Naive thymus-derived CD8-positive, alpha-beta T cell (primary cell): ENCODE measurements around the gene SSC5D. TPM values are rescaled to one million over a fixed set of nuclear protein-coding genes. Genes with fewer than 3 reads are reported as not detected.

Experiments used
- ATAC-seq, 2 donors: fragments of 150-1000 bp; cut with Tn5 transposase in 1 of 2; sonication (Bioruptor Pico), chemical (Tn5 transposase) in 1 of 2; 1 replicate in 1 of 2; 2 replicates in 1 of 2; pipeline ENCODE4 v1.10.0; 2021; ENCODE audit warnings: mild to moderate bottlenecking in 2 of 2, moderate library complexity in 2 of 2
- POLR2A ChIA-PET: fragments of 350-600 bp; sonication (Branson Sonifier 250); formaldehyde crosslinking; loops from one replicate; lab custom pipeline; 2021; ENCODE audit warnings: antibody characterized with exemption; lab: Charles Lee
- DNase-seq, 10 donors: peaks; one replicate each; pipeline versions ENCODE4 v3.0.0 to v3.0.0-alpha.2; 2020 to 2022
- H3K27ac Mint-ChIP-seq, 10 donors: one replicate each; pipeline ENCODE4 v1.8.0; 2020 to 2022; ENCODE audit warnings: mild to moderate bottlenecking in 10 of 10, mixed read lengths in 10 of 10, moderate library complexity in 4 of 10, inconsistent platforms in 1 of 10
- H3K27me3 Mint-ChIP-seq, 5 donors: one replicate each; pipeline ENCODE4 v1.8.0; 2021 to 2022; ENCODE audit warnings: mixed read lengths in 5 of 5
- H3K36me3 Mint-ChIP-seq, 3 donors: one replicate each; pipeline ENCODE4 v1.8.0; 2020 to 2022; ENCODE audit warnings: mixed read lengths in 3 of 3, mild to moderate bottlenecking in 2 of 3, inconsistent platforms in 1 of 3
- H3K4me1 Mint-ChIP-seq, 4 donors: one replicate each; pipeline ENCODE4 v1.8.0; 2021 to 2022; ENCODE audit warnings: mixed read lengths in 4 of 4
- H3K4me3 Mint-ChIP-seq, 10 donors: one replicate each; pipeline ENCODE4 v1.8.0; 2020 to 2022; ENCODE audit warnings: mild to moderate bottlenecking in 10 of 10, mixed read lengths in 10 of 10, moderate library complexity in 6 of 10, inconsistent platforms in 1 of 10
- H3K9me3 Mint-ChIP-seq, 9 donors: one replicate each; pipeline ENCODE4 v1.8.0; 2020 to 2022; ENCODE audit warnings: mixed read lengths in 9 of 9, mild to moderate bottlenecking in 3 of 9, inconsistent platforms in 1 of 9, moderate library complexity in 1 of 9
- polyA plus RNA-seq, 3 donors: library from polyadenylated mRNA; unstranded; fragments of 300-500 nt; fragmentation: Illumina TruSeq; gene quantifications; one replicate each; pipeline ENCODE4 v1.2.3, GENCODE V29; 2021
- total RNA-seq, 8 experiments: library from RNA in 2 of 8; stranded (reverse) in 2 of 8; gene quantifications; one replicate each; pipeline ENCODE4 v1.2.3 and lab custom pipeline; 2021 to 2026

SSC5D gene
- total and polyA plus RNA-seq, 5 experiments from 2014 or later: 0.02 to 1.4 (median 0.72) TPM; not detected in 1

- peaks cover 0 to 2% (median 0%) of the 10 kb centered on the region in 5 donors for H3K27me3 Mint-ChIP-seq
- ATAC-seq: peak; percentile 31 to 35
- no peaks in the 10 kb centered on the region for H3K9me3 Mint-ChIP-seq
- H3K4me3 Mint-ChIP-seq: peak overlapping the region; percentile 67 to 88 (median 79)
- no peaks in the 10 kb centered on the region for H3K36me3 Mint-ChIP-seq
- DNase-seq: peak in 2 of 10 donors; percentile 12 to 22
- peak overlapping the region; percentile 63 to 97 (median 91) for H3K27ac Mint-ChIP-seq
- peaks cover 3 to 14% (median 14%) of the 10 kb centered on the region in 4 donors for H3K4me1 Mint-ChIP-seq
- POLR2A ChIA-PET: interaction anchor here (1.0 to 2.1 kb wide), 5 partner anchors 9 to 368 kb away, joined by 3 to 20 read pairs (median 6); partner anchors contain the start of genes PPP1R12C, U2AF2 and ZNF628
These were observed 2.7 kb upstream of the SSC5D start for GRCh38 chr19:55485439-55486011.

- Mint-ChIP-seq H3K4me1 (peaks cover 3 to 14% (median 13%) of the 10 kb centered on the region in 4 donors), H3K36me3 (no peaks in the 10 kb centered on the region), H3K4me3 (peak overlapping the region; percentile 48 to 88 (median 77)), H3K9me3 (no peaks in the 10 kb centered on the region), H3K27me3 (peaks cover 0 to 2% (median 0%) of the 10 kb centered on the region in 5 donors), H3K27ac (peak overlapping the region; percentile 63 to 97 (median 90))
- ATAC-seq (no peak), DNase-seq (no peak)
- POLR2A ChIA-PET: interaction anchor here (1.0 to 2.1 kb wide), 2 partner anchors 10 to 18 kb away, joined by 3 to 20 read pairs; partner anchors contain the start of gene ZNF628
These were observed 1.9 kb upstream of the SSC5D start for GRCh38 chr19:55486043-55486970.

GRCh38 chr19:55486971-55487923 lies 989 bp upstream of the SSC5D start:
- POLR2A ChIA-PET: interaction anchor here (1.0 to 1.7 kb wide), 2 partner anchors 10 to 17 kb away, joined by 3 read pairs; no protein-coding TSS in a partner anchor
- no peaks in the 10 kb centered on the region for H3K36me3 Mint-ChIP-seq
- DNase-seq (no peak), ATAC-seq (peak; percentile 15 to 34)
- H3K27me3 Mint-ChIP-seq: peaks cover 0 to 8% (median 4%) of the 10 kb centered on the region in 5 donors
- peaks cover 3 to 14% (median 13%) of the 10 kb centered on the region in 4 donors for H3K4me1 Mint-ChIP-seq
- H3K27ac Mint-ChIP-seq: peak overlapping the region in 8 of 10 donors; percentile 24 to 88 (median 76)
- peak overlapping the region in 7 of 10 donors; percentile 11 to 71 (median 33) for H3K4me3 Mint-ChIP-seq
- H3K9me3 Mint-ChIP-seq: peaks cover 0 to 1% (median 0%) of the 10 kb centered on the region in 9 donors

- Mint-ChIP-seq H3K27ac (no peak overlapping the region), H3K27me3 (peaks cover 0 to 14% (median 4%) of the 10 kb centered on the region in 5 donors), H3K4me3 (no peak overlapping the region), H3K4me1 (peaks cover 5 to 16% (median 13%) of the 10 kb centered on the region in 4 donors), H3K36me3 (no peaks in the 10 kb centered on the region), H3K9me3 (peaks cover 0 to 1% (median 0%) of the 10 kb centered on the region in 9 donors)
- ATAC-seq: no peak
- no peak for DNase-seq
- POLR2A ChIA-PET: interaction anchor here (1.1 kb wide), 1 partner anchor 14 kb away, joined by 4 read pairs; no protein-coding TSS in a partner anchor
These were observed 912 bp downstream of the SSC5D start for GRCh38 chr19:55488986-55489710.

GRCh38 chr19:55489711-55490477 lies 1.7 kb downstream of the SSC5D start:
- DNase-seq: no peak
- POLR2A ChIA-PET: interaction anchor here (0.6 kb wide), 1 partner anchor 69 kb away, joined by 4 read pairs; no protein-coding TSS in a partner anchor
- Mint-ChIP-seq H3K36me3 (no peaks in the 10 kb centered on the region), H3K4me3 (no peak overlapping the region), H3K4me1 (peaks cover 5 to 19% (median 14%) of the 10 kb centered on the region in 4 donors), H3K27ac (no peak overlapping the region), H3K9me3 (peaks cover 0 to 1% (median 0%) of the 10 kb centered on the region in 9 donors), H3K27me3 (peaks cover 0 to 15% (median 4%) of the 10 kb centered on the region in 5 donors)
- ATAC-seq: no peak

- POLR2A ChIA-PET: interaction anchor here (0.6 kb wide), 1 partner anchor 69 kb away, joined by 4 read pairs; no protein-coding TSS in a partner anchor
- ATAC-seq (no peak), DNase-seq (no peak)
- peaks cover 0 to 1% (median 0%) of the 10 kb centered on the region in 9 donors for H3K9me3 Mint-ChIP-seq
- peaks cover 0 to 15% (median 4%) of the 10 kb centered on the region in 5 donors for H3K27me3 Mint-ChIP-seq
- H3K27ac Mint-ChIP-seq: peak overlapping the region in 1 of 10 donors; percentile 18
- H3K4me3 Mint-ChIP-seq: no peak overlapping the region
- H3K4me1 Mint-ChIP-seq: peaks cover 4 to 14% (median 8%) of the 10 kb centered on the region in 4 donors
- no peaks in the 10 kb centered on the region for H3K36me3 Mint-ChIP-seq
These were observed 2.5 kb downstream of the SSC5D start for GRCh38 chr19:55490478-55491432.

- Mint-ChIP-seq H3K4me1 (peaks cover 0 to 9% (median 3%) of the 10 kb centered on the region in 4 donors), H3K4me3 (peak overlapping the region in 1 of 10 donors; percentile 10), H3K27ac (no peak overlapping the region), H3K36me3 (no peaks in the 10 kb centered on the region), H3K27me3 (peaks cover 0 to 15% (median 4%) of the 10 kb centered on the region in 5 donors), H3K9me3 (peaks cover 0 to 1% (median 0%) of the 10 kb centered on the region in 9 donors)
- no peak for DNase-seq
- ATAC-seq: no peak
- POLR2A ChIA-PET: interaction anchor here (0.6 to 1.2 kb wide), 2 partner anchors 8 to 246 kb away, joined by 3 to 5 read pairs; no protein-coding TSS in a partner anchor
These were observed 3.5 kb downstream of the SSC5D start for GRCh38 chr19:55491546-55492360.

GRCh38 chr19:55492362-55492944 lies 4.2 kb downstream of the SSC5D start:
- POLR2A ChIA-PET: interaction anchor here (1.2 kb wide), 1 partner anchor 8 kb away, joined by 5 read pairs; no protein-coding TSS in a partner anchor
- Mint-ChIP-seq H3K9me3 (peaks cover 0 to 1% (median 0%) of the 10 kb centered on the region in 9 donors), H3K4me1 (peaks cover 0 to 9% (median 3%) of the 10 kb centered on the region in 4 donors), H3K27ac (no peak overlapping the region), H3K27me3 (peaks cover 0 to 15% (median 4%) of the 10 kb centered on the region in 5 donors), H3K4me3 (no peak overlapping the region), H3K36me3 (no peaks in the 10 kb centered on the region)
- ATAC-seq: no peak
- no peak for DNase-seq
